ENCODE data around the gene CPT2.

CPT2 gene

GRCh38 chr1:53155945-53156344 is 40.7 kb upstream of the CPT2 start:
- no peak for DNase-seq (ENCODE audit: low read depth)
- no peak overlapping the region for H3K4me3 ChIP-seq (ENCODE audit: control insufficient read depth, low read depth, low read length)
- no peak for TF ChIP-seq CTCF (conservative IDR thresholded peaks at IDR 0.05; ENCODE audit: control insufficient read depth, insufficient read depth, low read depth, low read length)

- TF ChIP-seq CTCF (conservative IDR thresholded peaks at IDR 0.05; ENCODE audit: control insufficient read depth, insufficient read depth, low read depth, low read length) = no peak
- no peak overlapping the region for H3K4me3 ChIP-seq (ENCODE audit: control insufficient read depth, low read depth, low read length)
- no peak for DNase-seq (ENCODE audit: low read depth)
Observed at GRCh38 chr1:53156783-53157182, 39.8 kb upstream of the CPT2 start.

GRCh38 chr1:53158900-53159299 is 37.7 kb upstream of the CPT2 start:
- TF ChIP-seq CTCF (conservative IDR thresholded peaks at IDR 0.05; ENCODE audit: control insufficient read depth, insufficient read depth, low read depth, low read length) = no peak
- no peak for DNase-seq (ENCODE audit: low read depth)
- H3K4me3 ChIP-seq (ENCODE audit: control insufficient read depth, low read depth, low read length) = no peak overlapping the region

GRCh38 chr1:53160924-53161378 is 35.7 kb upstream of the CPT2 start:
- no peak for TF ChIP-seq CTCF (conservative IDR thresholded peaks at IDR 0.05; ENCODE audit: control insufficient read depth, insufficient read depth, low read depth, low read length)
- H3K4me3 ChIP-seq (ENCODE audit: control insufficient read depth, low read depth, low read length) = no peak overlapping the region
- no peak for DNase-seq (ENCODE audit: low read depth)

- no peak for DNase-seq (ENCODE audit: low read depth)
- TF ChIP-seq CTCF (conservative IDR thresholded peaks at IDR 0.05; ENCODE audit: control insufficient read depth, insufficient read depth, low read depth, low read length) = no peak
- H3K4me3 ChIP-seq (ENCODE audit: control insufficient read depth, low read depth, low read length) = no peak overlapping the region
Observed at GRCh38 chr1:53162621-53163020, 34.0 kb upstream of the CPT2 start.

GRCh38 chr1:53163291-53163768 is 33.3 kb upstream of the CPT2 start:
- no peak for TF ChIP-seq CTCF (conservative IDR thresholded peaks at IDR 0.05; ENCODE audit: control insufficient read depth, insufficient read depth, low read depth, low read length)
- H3K4me3 ChIP-seq (ENCODE audit: control insufficient read depth, low read depth, low read length) = no peak overlapping the region
- no peak for DNase-seq (ENCODE audit: low read depth)

- H3K4me3 ChIP-seq (ENCODE audit: control insufficient read depth, low read depth, low read length) = no peak overlapping the region
- DNase-seq (ENCODE audit: low read depth) = peak; percentile 28
Observed at GRCh38 chr1:53165408-53165961, 31.1 kb upstream of the CPT2 start.

More at GRCh38 chr1:53165408-53165961, 31.1 kb upstream of the CPT2 start:
- no peak for TF ChIP-seq CTCF (conservative IDR thresholded peaks at IDR 0.05; ENCODE audit: control insufficient read depth, insufficient read depth, low read depth, low read length)
